Common myeloid progenitor, CD34-positive (primary cell): ENCODE measurements around the gene CPHXL.

Source experiments
- CTCF ChIA-PET: fragments of 350-600 bp; sonication (Branson Sonifier 250); formaldehyde crosslinking; loops from one replicate; lab custom pipeline; 2021; ENCODE audit warnings: antibody characterized with exemption; lab: Charles Lee
- POLR2A ChIA-PET: fragments of 350-600 bp; sonication (Branson Sonifier 250); formaldehyde crosslinking; loops from one replicate; lab custom pipeline; 2021; ENCODE audit warnings: antibody characterized with exemption; lab: Charles Lee
- DNase-seq, 3 donors: peaks; one replicate each; pipeline versions ENCODE4 v3.0.0 to v3.0.0-alpha.2; 2013
- H3K27ac ChIP-seq, 2 experiments: 1 replicate in 1 of 2; 2 replicates in 1 of 2; pipeline ENCODE4 v1.7.0; 2013; ENCODE audit warnings: inconsistent platforms in 2 of 2, low read length in 2 of 2, mild to moderate bottlenecking in 2 of 2, low read depth in 1 of 2, moderate library complexity in 1 of 2; ENCODE audit not compliant: severe bottlenecking in 2 of 2, insufficient read depth in 1 of 2, poor library complexity in 1 of 2
- H3K27me3 ChIP-seq, 5 experiments: replicated peaks in 2 of 5; 1 replicate in 3 of 5; 2 replicates in 2 of 5; pipeline versions ENCODE4 v1.6.1 to v1.7.0; 2013; ENCODE audit warnings: low read length in 4 of 5, mild to moderate bottlenecking in 2 of 5, moderate library complexity in 2 of 5, inconsistent platforms in 1 of 5; ENCODE audit not compliant: insufficient read depth in 5 of 5, control insufficient read depth in 4 of 5
- H3K36me3 ChIP-seq, 4 experiments: 1 replicate in 2 of 4; 2 replicates in 2 of 4; pipeline versions ENCODE4 v1.6.1 to v1.7.0; 2013; ENCODE audit warnings: low read length in 3 of 4, control low read depth in 1 of 4, mild to moderate bottlenecking in 1 of 4; ENCODE audit not compliant: control insufficient read depth in 4 of 4, insufficient read depth in 4 of 4
- H3K4me1 ChIP-seq, 4 experiments: 1 replicate in 3 of 4; 2 replicates in 1 of 4; pipeline versions ENCODE4 v1.6.1 to v1.7.1; 2013; ENCODE audit warnings: low read length in 3 of 4, mild to moderate bottlenecking in 3 of 4, control low read depth in 1 of 4, inconsistent platforms in 1 of 4, moderate library complexity in 1 of 4; ENCODE audit not compliant: control insufficient read depth in 4 of 4, insufficient read depth in 4 of 4; ENCODE audit errors: control extremely low read depth in 1 of 4
- H3K4me3 ChIP-seq, 7 experiments: 1 replicate in 4 of 7; 2 replicates in 3 of 7; pipeline versions ENCODE4 v1.5.1 to v1.7.0; 2013; ENCODE audit warnings: mild to moderate bottlenecking in 7 of 7, low read length in 6 of 7, moderate library complexity in 6 of 7, inconsistent platforms in 2 of 7, low read depth in 2 of 7, control low read depth in 1 of 7; ENCODE audit not compliant: insufficient read depth in 4 of 7, control insufficient read depth in 1 of 7; ENCODE audit errors: extremely low read depth in 1 of 7
- H3K9me3 ChIP-seq, 5 experiments: 1 replicate in 4 of 5; 2 replicates in 1 of 5; pipeline versions ENCODE4 v1.6.1 to v1.7.1; 2013; ENCODE audit warnings: low read length in 4 of 5, mild to moderate bottlenecking in 2 of 5, inconsistent platforms in 1 of 5, low read depth in 1 of 5, moderate library complexity in 1 of 5; ENCODE audit not compliant: control insufficient read depth in 4 of 5, insufficient read depth in 2 of 5; ENCODE audit errors: control extremely low read depth in 1 of 5
- WGBS: methylation state at CpG from one replicate; pipeline ENCODE4 v1.1.5; 2013; ENCODE audit not compliant: insufficient coverage; 5-methylcytosine and 5-hydroxymethylcytosine counted together

The CPHXL gene

DNA sequence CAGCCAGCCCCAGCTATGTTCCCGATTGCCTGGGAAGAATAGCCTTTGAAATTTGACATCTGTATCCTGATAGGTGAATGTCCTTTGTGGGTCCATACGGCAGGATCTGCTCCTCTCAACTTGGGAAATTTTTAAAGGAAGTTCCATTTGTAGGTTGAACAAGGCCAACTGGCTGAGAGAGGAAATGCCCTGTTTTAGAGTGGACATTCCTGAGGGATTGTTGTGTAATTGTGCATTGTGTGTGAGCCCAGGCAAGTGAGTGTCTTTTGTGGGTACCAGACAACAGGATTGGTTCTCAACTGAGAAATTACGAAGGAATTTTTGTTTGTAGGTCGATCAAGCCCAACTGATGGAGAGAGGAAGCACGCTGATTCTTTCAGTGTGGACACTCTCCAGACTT lies 46.9 kb downstream of the CPHXL start:
- no peaks in the 10 kb centered on the region for H3K4me1 ChIP-seq
- ChIA-PET POLR2A (no interaction called here), CTCF (no interaction called here)
- 100% methylated on average over 2 of the region's 5 CpGs for WGBS
- H3K9me3 ChIP-seq, result peaks cover 0 to 4% (median 0%) of the 10 kb centered on the region in 5 experiments
- no peak overlapping the region for H3K4me3 ChIP-seq
- H3K27ac ChIP-seq, result no peak overlapping the region
- DNase-seq, result no peak
- no peaks in the 10 kb centered on the region for H3K36me3 ChIP-seq
- no peaks in the 10 kb centered on the region for H3K27me3 ChIP-seq

DNA sequence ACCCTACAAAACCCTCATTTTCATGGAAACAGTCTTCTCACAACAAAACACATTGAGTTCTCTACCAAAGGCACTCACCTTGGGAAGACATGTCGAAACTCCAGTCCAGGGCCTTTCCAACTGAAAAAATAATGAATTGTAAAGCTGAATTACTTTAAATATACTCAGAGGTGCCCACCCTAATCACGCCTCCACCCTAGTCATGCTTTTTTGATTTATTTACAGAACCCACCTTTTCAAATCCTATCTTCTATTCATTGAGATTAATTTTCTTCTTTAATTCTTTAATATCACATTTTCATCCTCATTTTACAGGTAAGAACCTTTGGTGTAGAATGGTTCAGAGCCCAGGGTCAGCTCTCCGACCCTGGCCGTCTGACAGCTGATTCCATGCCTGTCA lies 49.4 kb downstream of the CPHXL start, which contains the start of gene CPHXL2:
CPHXL2 (minus strand) TSS at position 101 of the 400 bp plus-strand sequence; CDS start at position 91, 10 bp downstream.
- no peak within 1 kb of the TSS for H3K4me3 ChIP-seq
- POLR2A ChIA-PET, result no interaction called here
- H3K27me3 ChIP-seq, result no peaks in the 10 kb centered on the region
- H3K4me1 ChIP-seq, result no peaks in the 10 kb centered on the region
- no peak for DNase-seq
- no CpG with 5 or more reads among the region's 4 CpGs for WGBS
- no peaks in the 10 kb centered on the region for H3K36me3 ChIP-seq
- H3K27ac ChIP-seq, result no peak within 1 kb of the TSS
- H3K9me3 ChIP-seq, result no peaks in the 10 kb centered on the region
- CTCF ChIA-PET, result no interaction called here

DNA sequence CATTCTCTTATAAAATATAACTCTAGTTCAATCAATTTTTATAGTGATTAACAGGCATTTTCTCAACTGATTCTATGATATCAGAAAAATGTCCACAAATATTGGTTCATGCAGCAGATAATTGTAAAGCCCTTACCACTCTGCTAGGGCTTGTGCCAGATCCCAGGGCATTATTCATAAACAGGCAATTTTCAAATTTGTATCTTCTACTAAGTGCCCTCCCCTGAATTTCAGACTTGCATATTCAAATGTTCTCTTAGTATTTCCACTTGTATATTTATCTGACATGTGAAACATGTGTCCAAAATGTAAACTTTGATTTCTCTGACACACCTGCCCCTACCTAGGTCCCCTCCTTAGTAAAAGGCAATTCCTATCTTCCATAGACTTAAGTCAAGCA lies 58.8 kb downstream of the CPHXL start:
- POLR2A ChIA-PET, result no interaction called here
- Histone ChIP-seq H3K9me3 (peaks cover 0 to 3% (median 0%) of the 10 kb centered on the region in 5 experiments), H3K4me1 (no peaks in the 10 kb centered on the region), H3K27ac (no peak overlapping the region), H3K4me3 (no peak overlapping the region), H3K27me3 (no peaks in the 10 kb centered on the region), H3K36me3 (peaks cover 0 to 4% (median 0%) of the 10 kb centered on the region in 4 experiments)
- no peak for DNase-seq
- CTCF ChIA-PET, result no interaction called here
